K562 (cell line): Measurements from ENCODE around the gene GPRC5B. TPM values are rescaled to one million over a fixed set of nuclear protein-coding genes. Genes with fewer than 3 reads are reported as not detected.
A peak's percentile ranks its signal among the peaks of the same experiment; 100 is the strongest.

Experiments
- ATAC-seq: fragments of 200-7000 bp; cut with Tn5 transposase; 3 replicates; pipeline ENCODE4 v1.9.1; 2020; ENCODE audit warnings: moderate library complexity
- BruUV-seq: library from RNA; stranded (reverse); fragments of 400-500 nt; replicated peaks from 2 replicates; lab custom pipeline; 2021; lab: Mats Ljungman, UMichigan
- CTCF ChIA-PET: fragments of 300-600 bp; formaldehyde crosslinking; extraction: SDS; loops from one replicate; lab custom pipeline; 2021; ENCODE audit warnings: low intra/inter-chr PET ratio; lab: Yijun Ruan, JAX
- POLR2A ChIA-PET: fragments of 300-600, 350-650 bp; sonication (Branson Sonifier 250); formaldehyde crosslinking; extraction: SDS; loops from one replicate; lab custom pipeline; 2021; ENCODE audit warnings: antibody characterized with exemption, inconsistent platforms; lab: Yijun Ruan, JAX
- DNase-seq, 4 experiments: peaks; one replicate each; pipeline versions ENCODE4 v3.0.0 to v3.0.0-alpha.2; 2011 to 2018; ENCODE audit warnings: low spot score in 3 of 4, mixed read lengths in 3 of 4; ENCODE audit errors: extremely low read depth in 1 of 4
- FAIRE-seq: peaks from 2 replicates; lab custom pipeline; 2011; peaks lifted over from hg19 to GRCh38; lab: Jason Lieb, UNC
- H2AFZ ChIP-seq: 2 replicates; pipeline ENCODE4 v1.6.0; 2011; ENCODE audit warnings: low read depth, low read length, control low read depth, inconsistent platforms
- H3K27ac ChIP-seq: fragments of 200-600 bp; 3 replicates; pipeline ENCODE4 v1.8.0; 2011; ENCODE audit warnings: low read depth, mild to moderate bottlenecking, control low read depth, inconsistent platforms, low read length, moderate library complexity, mixed read lengths; ENCODE audit errors: extremely low read depth
- H3K27me3 ChIP-seq, 2 experiments: fragments of 300-600 bp in 1 of 2; 2 replicates in 1 of 2; 3 replicates in 1 of 2; pipeline versions ENCODE4 v1.6.0 to v1.8.0; 2011; ENCODE audit warnings: inconsistent platforms in 2 of 2, low read length in 2 of 2, mild to moderate bottlenecking in 1 of 2, mixed read lengths in 1 of 2, moderate library complexity in 1 of 2; ENCODE audit not compliant: control insufficient read depth in 2 of 2, insufficient read depth in 2 of 2
- H3K36me3 ChIP-seq: fragments of 300-600 bp; 3 replicates; pipeline ENCODE4 v1.8.0; 2011; ENCODE audit warnings: mild to moderate bottlenecking, low read length, inconsistent platforms; ENCODE audit not compliant: control insufficient read depth, insufficient read depth
- H3K4me1 ChIP-seq, 2 experiments: fragments of 200-600 bp in 1 of 2; replicated peaks in 1 of 2; 2 replicates in 1 of 2; 3 replicates in 1 of 2; pipeline versions ENCODE4 v1.5.1 to v1.8.0; 2011; ENCODE audit warnings: inconsistent platforms in 2 of 2, low read length in 2 of 2, mild to moderate bottlenecking in 1 of 2, mixed read lengths in 1 of 2, moderate library complexity in 1 of 2; ENCODE audit not compliant: control insufficient read depth in 2 of 2, insufficient read depth in 2 of 2
- H3K4me2 ChIP-seq: 2 replicates; pipeline ENCODE4 v1.6.1; 2011; ENCODE audit warnings: low read length, control low read depth, inconsistent platforms, mixed read lengths; ENCODE audit not compliant: insufficient read depth
- H3K4me3 ChIP-seq: fragments of 200-600 bp; sonication (generic), shearing (Covaris generic); 2 replicates; pipeline ENCODE4 v1.5.1; 2016; ENCODE audit warnings: control low read depth, inconsistent platforms
- H3K79me2 ChIP-seq: fragments of 200-600 bp; 3 replicates; pipeline ENCODE4 v1.8.0; 2011; ENCODE audit warnings: low read length, inconsistent platforms; ENCODE audit not compliant: control insufficient read depth, insufficient read depth
- H3K9ac ChIP-seq, 2 experiments: 2 replicates each; pipeline versions ENCODE4 v1.6.0 to v1.6.1; 2011; ENCODE audit warnings: low read depth in 2 of 2, low read length in 2 of 2, control low read depth in 1 of 2, inconsistent platforms in 1 of 2, mild to moderate bottlenecking in 1 of 2, mixed read lengths in 1 of 2; ENCODE audit not compliant: insufficient read depth in 1 of 2
- H3K9me1 ChIP-seq: one replicate; pipeline ENCODE4 v1.6.0; 2011; ENCODE audit warnings: inconsistent platforms, mild to moderate bottlenecking, low read length, moderate library complexity; ENCODE audit not compliant: control insufficient read depth, insufficient read depth
- H3K9me3 ChIP-seq: replicated peaks from 2 replicates; pipeline ENCODE4 v1.5.1; 2011; ENCODE audit warnings: low read depth, low read length, inconsistent platforms; ENCODE audit not compliant: control insufficient read depth, insufficient read depth
- H4K20me1 ChIP-seq: replicated peaks from 2 replicates; pipeline ENCODE4 v1.6.1; 2011; ENCODE audit warnings: low read length, inconsistent platforms, mixed read lengths; ENCODE audit not compliant: control insufficient read depth, insufficient read depth
- ARID1B ChIP-seq: fragments of 450-650 bp; IDR thresholded peaks from 2 replicates; pipeline ENCODE4 v1.6.1; 2016; ENCODE audit warnings: antibody characterized with exemption, mild to moderate bottlenecking, inconsistent platforms
- CBFA2T3 ChIP-seq: fragments of 450-650 bp; IDR thresholded peaks from 2 replicates; pipeline ENCODE4 v1.6.1; 2017
- FOSL1 ChIP-seq: fragments of 200-800 bp; sonication (Bioruptor generic); conservative IDR thresholded peaks from 2 replicates; pipeline ENCODE4 v1.6.1; 2016; ENCODE audit warnings: missing genetic modification characterization, missing compliant biosample characterization
- KDM1A ChIP-seq, 2 experiments: fragments of 450-650 bp; IDR thresholded peaks; 2 replicates each; pipeline ENCODE4 v1.6.1; 2016; ENCODE audit warnings: mild to moderate bottlenecking in 2 of 2
- NCOR1 ChIP-seq: fragments of 450-650 bp; IDR thresholded peaks from 2 replicates; pipeline ENCODE4 v1.6.1; 2016; ENCODE audit warnings: mild to moderate bottlenecking, moderate library complexity
- SMARCA4 ChIP-seq: fragments of 450-650 bp; IDR thresholded peaks from 2 replicates; pipeline ENCODE4 v1.6.1; 2016
- ZNF518B ChIP-seq: fragments of 250-450 bp; sonication (Bioruptor Pico); IDR thresholded peaks from 2 replicates; pipeline ENCODE4 v1.5.0; 2021; ENCODE audit warnings: mild to moderate bottlenecking, moderate library complexity
- WGBS: fragments of 100-300 bp; shearing (Covaris generic); methylation state at CpG from one replicate; pipeline ENCODE4 v1.1.6; 2016; ENCODE audit warnings: low coverage, mixed read lengths; ENCODE audit not compliant: insufficient coverage; ENCODE audit errors: missing lambda C conversion rate; 5-methylcytosine and 5-hydroxymethylcytosine counted together
- in situ Hi-C: fragments of 300-500 bp; cut with MboI; formaldehyde crosslinking; loops from 4 replicates; pipeline ENCODE4 v1.15.0; 2018; ENCODE audit warnings: inconsistent platforms, mixed read lengths
- intact Hi-C: fragments of 100-400 bp; cut with micrococcal nuclease; formaldehyde crosslinking; loops from 2 replicates; pipeline ENCODE4 v1.14.2; 2022
- polyA plus RNA-seq, 8 experiments: library from polyadenylated mRNA; depleted of rRNA in 4 of 8; stranded (reverse) in 5 of 8; unstranded in 3 of 8; fragments of >200 nt; fragmentation: Nextera tagmentation in 2 of 8; fragmentation: Illumina TruSeq in 1 of 8; extraction: Ambion mirVana in 2 of 8; extraction: Trizol in 1 of 8; gene quantifications; 2 replicates each; pipeline versions ENCODE4 v1.2.1 to v1.2.3, GENCODE V29; 2011 to 2014; ENCODE audit warnings: inconsistent platforms in 1 of 8, missing spikeins in 1 of 8
- total RNA-seq, 7 experiments: library from RNA; depleted of rRNA in 6 of 7; stranded (reverse); fragments of >200 nt in 6 of 7; fragmentation: Illumina TruSeq in 2 of 7; extraction: Trizol in 2 of 7; gene quantifications; 2 replicates each; pipeline versions ENCODE4 v1.2.1 to v1.2.3, GENCODE V29; 2011 to 2021; ENCODE audit warnings: low replicate concordance in 1 of 7

Gene GPRC5B
- total and polyA plus RNA-seq, 9 of the 15 experiments (the other 6 are each of a cell fraction or from before 2014, with no cell fraction given) = 0.65 to 5.5 (median 1.3) TPM

GRCh38 chr16:19810817-19811731 is 73.6 kb downstream of the GPRC5B start:
- H3K27ac ChIP-seq = no peak overlapping the region
- CTCF ChIA-PET = no interaction called here

More at GRCh38 chr16:19810817-19811731, 73.6 kb downstream of the GPRC5B start:
- peak in 1 of 4 experiments; percentile 12 for DNase-seq
- 23% methylated on average over 13 of the region's 13 CpGs for WGBS
- no peak for ATAC-seq
- Histone ChIP-seq H3K4me3 (no peak overlapping the region), H3K36me3 (no peaks in the 10 kb centered on the region), H3K4me1 (no peaks in the 10 kb centered on the region), H3K27me3 (no peaks in the 10 kb centered on the region; a peak in 2 of 5 replicates), H4K20me1 (no peaks in the 10 kb centered on the region), H3K9me3 (no peaks in the 10 kb centered on the region), H3K9me1 (no peaks in the 10 kb centered on the region), H3K4me2 (no peak overlapping the region), H2AFZ (no peak overlapping the region)
- intact Hi-C loops (no loop called here), in situ Hi-C loops (no loop called here)
- no peak for FAIRE-seq
- BruUV-seq = no TSS peak
- POLR2A ChIA-PET = interaction anchor here (1.0 kb wide), 1 partner anchor 285 kb away, joined by 3 read pairs; no protein-coding TSS in a partner anchor
- TF ChIP-seq ARID1B (peak; percentile 24; the same call in 1 of the 2 replicates), KDM1A (IDR thresholded peaks at IDR 0.05) (0 out of 4 replicates have a peak, but pooled peaks of 1 of the 2 experiments have one; percentile 8), SMARCA4 (no peak), CBFA2T3 (peak; percentile 49), ZNF518B (CRISPR knock-in tag) (no peak), NCOR1 (0 out of 2 replicates have a peak, but pooled peaks have one; percentile 8), FOSL1 (tag) (peak; percentile 36; the same call in 1 of the 2 replicates)
- TF ChIP-seq, all 486 proteins: peak for 5
- no peaks in the 10 kb centered on the region for H3K79me2 ChIP-seq
- H3K9ac ChIP-seq = no peak overlapping the region
